HCT116 (cell line): Measurements from ENCODE around the gene PCDH9.

ENCODE experiments used
- ATF3 ChIP-seq: IDR thresholded peaks from 2 replicates; pipeline ENCODE4 v1.6.1; 2012
- CEBPB ChIP-seq: IDR thresholded peaks from 2 replicates; pipeline ENCODE4 v1.6.1; 2012; ENCODE audit warnings: low read depth
- CTCF ChIP-seq, 3 experiments: fragments of 200-600 bp in 1 of 3; sonication (generic) in 1 of 3; IDR thresholded peaks in 2 of 3; conservative IDR thresholded peaks in 1 of 3; 2 replicates each; pipeline ENCODE4 v1.5.1; 2012 to 2017; ENCODE audit warnings: low read depth in 2 of 3, low read length in 2 of 3, antibody characterized with exemption in 1 of 3, borderline replicate concordance in 1 of 3, control low read depth in 1 of 3, mild to moderate bottlenecking in 1 of 3, mixed read lengths in 1 of 3, mixed run types in 1 of 3, moderate library complexity in 1 of 3; ENCODE audit not compliant: insufficient read depth in 1 of 3
- EGR1 ChIP-seq: IDR thresholded peaks from 2 replicates; pipeline ENCODE4 v1.6.1; 2012; ENCODE audit warnings: low read depth
- EZH2 ChIP-seq: fragments of 200-600 bp; sonication (generic); IDR thresholded peaks from 2 replicates; pipeline ENCODE4 v1.6.1; 2017; ENCODE audit warnings: antibody characterized with exemption, mixed run types
- POLR2A ChIP-seq: IDR thresholded peaks from 2 replicates; pipeline ENCODE4 v1.7.0; 2011; ENCODE audit warnings: borderline replicate concordance; ENCODE audit not compliant: insufficient read depth, insufficient read length; ENCODE audit errors: extremely low read depth
- POLR2AphosphoS5 ChIP-seq: IDR thresholded peaks from 2 replicates; pipeline ENCODE4 v1.6.1; 2011; ENCODE audit warnings: mild to moderate bottlenecking, low read depth, low read length, moderate library complexity
- RAD21 ChIP-seq: IDR thresholded peaks from 2 replicates; pipeline ENCODE4 v1.6.1; 2012; ENCODE audit warnings: low read depth, mild to moderate bottlenecking
- SP1 ChIP-seq: IDR thresholded peaks from 2 replicates; pipeline ENCODE4 v1.6.1; 2012; ENCODE audit warnings: low read depth
- YY1 ChIP-seq: IDR thresholded peaks from 2 replicates; pipeline ENCODE4 v1.6.1; 2011; ENCODE audit warnings: low read length, low read depth, moderate library complexity, mild to moderate bottlenecking; ENCODE audit not compliant: insufficient replicate concordance; ENCODE audit errors: extremely low read depth
- ZBTB33 ChIP-seq: IDR thresholded peaks from 2 replicates; pipeline ENCODE4 v1.6.1; 2011; ENCODE audit warnings: mild to moderate bottlenecking, low read length, moderate library complexity; ENCODE audit not compliant: insufficient replicate concordance; ENCODE audit errors: extremely low read depth

GRCh38 chr13:66659286-66659685, 570.9 kb downstream of the PCDH9 start:
- TF ChIP-seq POLR2A (no peak), ATF3 (no peak), RAD21 (no peak), CTCF (IDR thresholded peaks at IDR 0.05 in 2 of 3, conservative IDR thresholded peaks at IDR 0.05 in 1 of 3; ENCODE audit: borderline replicate concordance in 1 of 3, insufficient read depth in 1 of 3, low read depth in 2 of 3, low read length in 2 of 3) (no peak), SP1 (no peak), ZBTB33 (no peak), CEBPB (no peak), POLR2AphosphoS5 (no peak), YY1 (no peak), EGR1 (no peak), EZH2 (no peak)
